Purkinje cell (primary cell): Measurements from ENCODE around the gene OR4F29. TPM values are rescaled to one million over a fixed set of nuclear protein-coding genes. Genes with fewer than 3 reads are reported as not detected.

Experiments used
- polyA plus RNA-seq: library from polyadenylated mRNA; unstranded; fragments of >200 nt; fragmentation: Nextera tagmentation; gene quantifications from 2 replicates; pipeline ENCODE4 v1.2.1, GENCODE V29; 2014

Gene OR4F29
- polyA plus RNA-seq = not detected in 2 replicates

GRCh38 chr1:451578-451977, at the start of gene OR4F29:
Gene OR4F29, minus strand, starts transcription at chr1:451678. Its CDS starts 0 bp downstream, at chr1:451678.

Other genes with a start within 250 kb of the OR4F29 start
- not detected in 2 replicates for gene OR4F16, start 235.0 kb upstream of the OR4F29 start, polyA plus RNA-seq